Measurements from ENCODE around the gene SENP5. TPM values are rescaled to one million over a fixed set of nuclear protein-coding genes. Genes with fewer than 3 reads are reported as not detected.
A peak's percentile ranks its signal among the peaks of the same experiment; 100 is the strongest.

SENP5 gene
- total RNA-seq, 1 experiment from 2014 or later = 52.3 TPM

- CTCF ChIA-PET = no interaction called here
These were observed 111.8 kb downstream of the SENP5 start for GRCh38 chr3:196979545-196979944.

GRCh38 chr3:196981657-196982056, 113.9 kb downstream of the SENP5 start:
- H3K27ac ChIP-seq = no peak overlapping the region
- CTCF ChIA-PET = no interaction called here
- no peaks in the 10 kb centered on the region for H4K20me1 ChIP-seq (ENCODE audit: insufficient read depth)
- intact Hi-C loops (cut with micrococcal nuclease; ENCODE audit: unreplicated experiment) = no loop called here
- DNase-seq = no peak
- no peaks in the 10 kb centered on the region for H3K27me3 ChIP-seq (ENCODE audit: insufficient read depth, low read depth)
- no TSS peak for BruUV-seq (replicated peaks)
- H3K9me2 ChIP-seq (ENCODE audit: insufficient read depth) = no peaks in the 10 kb centered on the region
- no peak overlapping the region for H3K4me2 ChIP-seq
- H2AFZ ChIP-seq = no peak overlapping the region
- POLR2A ChIA-PET (ENCODE audit: unreplicated experiment) = no interaction called here
- no peak overlapping the region for H3K4me3 ChIP-seq
- peaks cover 10% of the 10 kb centered on the region; the same call in 1 of the 2 replicates for H3K9me3 ChIP-seq (ENCODE audit: insufficient read depth, low read depth)
- no peaks in the 10 kb centered on the region for H3K4me1 ChIP-seq (replicated peaks; ENCODE audit: insufficient read depth)
- H3F3A ChIP-seq (ENCODE audit: insufficient read depth, low read depth) = no peaks in the 10 kb centered on the region
- TF ChIP-seq EZH2 (IDR thresholded peaks at IDR 0.05; ENCODE audit: low read depth) (no peak), CTCF (conservative IDR thresholded peaks at IDR 0.05) (no peak)
- H3K79me2 ChIP-seq (ENCODE audit: low read depth) = no peaks in the 10 kb centered on the region
- no peaks in the 10 kb centered on the region for H3K36me3 ChIP-seq (ENCODE audit: low read depth)

More at GRCh38 chr3:196979545-196979944, 111.8 kb downstream of the SENP5 start:
- H4K20me1 ChIP-seq (ENCODE audit: insufficient read depth) = no peaks in the 10 kb centered on the region
- H2AFZ ChIP-seq = peak overlapping the region; percentile 9; the same call in 1 of the 2 replicates
- no peaks in the 10 kb centered on the region for H3K27me3 ChIP-seq (ENCODE audit: insufficient read depth, low read depth)
- H3K36me3 ChIP-seq (ENCODE audit: low read depth) = no peaks in the 10 kb centered on the region
- no peaks in the 10 kb centered on the region for H3K79me2 ChIP-seq (ENCODE audit: low read depth)
- POLR2A ChIA-PET (ENCODE audit: unreplicated experiment) = no interaction called here
- peaks cover 10% of the 10 kb centered on the region; the same call in 1 of the 2 replicates for H3K9me3 ChIP-seq (ENCODE audit: insufficient read depth, low read depth)
- no peak overlapping the region for H3K27ac ChIP-seq
- TF ChIP-seq EZH2 (IDR thresholded peaks at IDR 0.05; ENCODE audit: low read depth) = no peak
- TF ChIP-seq CTCF (conservative IDR thresholded peaks at IDR 0.05) = no peak
- no TSS peak for BruUV-seq (replicated peaks)
- no peaks in the 10 kb centered on the region for H3K9me2 ChIP-seq (ENCODE audit: insufficient read depth)
- DNase-seq = no peak
- no peaks in the 10 kb centered on the region for H3F3A ChIP-seq (ENCODE audit: insufficient read depth, low read depth)
- intact Hi-C loops (cut with micrococcal nuclease; ENCODE audit: unreplicated experiment) = loop anchor here (2.0 kb wide), 2 partner anchors 49 to 207 kb away; partner anchors contain the start of gene MELTF
- no peaks in the 10 kb centered on the region for H3K4me1 ChIP-seq (replicated peaks; ENCODE audit: insufficient read depth)
- no peak overlapping the region for H3K4me2 ChIP-seq
- H3K4me3 ChIP-seq = no peak overlapping the region

- intact Hi-C loops (cut with micrococcal nuclease; ENCODE audit: unreplicated experiment) = no loop called here
- no peak overlapping the region for H3K4me2 ChIP-seq
- no peak overlapping the region for H3K27ac ChIP-seq
- no TSS peak for BruUV-seq (replicated peaks)
- H3K27me3 ChIP-seq (ENCODE audit: insufficient read depth, low read depth) = no peaks in the 10 kb centered on the region
- H3K36me3 ChIP-seq (ENCODE audit: low read depth) = no peaks in the 10 kb centered on the region
- peaks cover 10% of the 10 kb centered on the region; the same call in 1 of the 2 replicates for H3K9me3 ChIP-seq (ENCODE audit: insufficient read depth, low read depth)
- CTCF ChIA-PET = no interaction called here
- H3K4me1 ChIP-seq (replicated peaks; ENCODE audit: insufficient read depth) = no peaks in the 10 kb centered on the region
- H3F3A ChIP-seq (ENCODE audit: insufficient read depth, low read depth) = no peaks in the 10 kb centered on the region
- H3K9me2 ChIP-seq (ENCODE audit: insufficient read depth) = no peaks in the 10 kb centered on the region
- H4K20me1 ChIP-seq (ENCODE audit: insufficient read depth) = no peaks in the 10 kb centered on the region
- no peaks in the 10 kb centered on the region for H3K79me2 ChIP-seq (ENCODE audit: low read depth)
- no peak for DNase-seq
- no peak overlapping the region for H3K4me3 ChIP-seq
- no peak overlapping the region for H2AFZ ChIP-seq
- no peak for TF ChIP-seq EZH2 (IDR thresholded peaks at IDR 0.05; ENCODE audit: low read depth)
- TF ChIP-seq CTCF (conservative IDR thresholded peaks at IDR 0.05) = no peak
- POLR2A ChIA-PET (ENCODE audit: unreplicated experiment) = no interaction called here
These were observed 115.5 kb downstream of the SENP5 start for GRCh38 chr3:196983186-196983585.

Other genes with a start within 250 kb of the SENP5 start
- 2.2 and 3.1 TPM in 2 replicates for gene NRROS, start 228.2 kb upstream of the SENP5 start, total RNA-seq (2021)
- gene CEP19, start 155.7 kb upstream of the SENP5 start, total RNA-seq (2021) = 3.4 and 5.5 TPM in 2 replicates
- 47.6 and 52.9 TPM in 2 replicates for gene PIGX, start 155.5 kb upstream of the SENP5 start, total RNA-seq (2021)
- 78.6 and 113 TPM in 2 replicates for gene PAK2, start 128.1 kb upstream of the SENP5 start, total RNA-seq (2021)
- 83.8 and 91.8 TPM in 2 replicates for gene NCBP2, start 74.6 kb downstream of the SENP5 start, total RNA-seq (2021)
- gene PIGZ, start 100.9 kb downstream of the SENP5 start, total RNA-seq (2021) = 2.1 and 5.6 TPM in 2 replicates
- gene MELTF, start 161.9 kb downstream of the SENP5 start, total RNA-seq (2021) = 154 and 202 TPM in 2 replicates